ENCODE measurements around the gene NT5C1A. TPM values are rescaled to one million over a fixed set of nuclear protein-coding genes. Genes with fewer than 3 reads are reported as not detected.
A peak's percentile ranks its signal among the peaks of the same experiment; 100 is the strongest.

The NT5C1A gene
- total RNA-seq, 1 experiment from 2014 or later = not detected

DNA sequence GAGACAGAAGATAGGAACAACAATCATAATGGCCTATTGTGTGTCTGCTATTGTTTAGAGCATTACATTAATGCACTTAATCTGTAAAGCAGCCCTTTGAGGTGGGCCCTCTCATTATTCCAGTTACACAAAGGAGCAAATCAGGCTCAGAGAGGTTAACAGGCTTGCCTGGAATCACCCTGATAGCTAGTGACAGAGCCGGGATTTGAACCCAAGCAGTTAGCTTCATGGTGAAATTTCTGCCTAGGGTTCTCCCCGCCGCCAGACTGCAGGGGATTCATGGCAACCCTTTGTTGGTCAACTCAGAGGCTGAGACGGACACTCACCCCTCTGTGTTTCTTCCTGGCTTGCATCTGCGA is 39.6 kb downstream of the NT5C1A start:
- TF ChIP-seq, protein P1, sequence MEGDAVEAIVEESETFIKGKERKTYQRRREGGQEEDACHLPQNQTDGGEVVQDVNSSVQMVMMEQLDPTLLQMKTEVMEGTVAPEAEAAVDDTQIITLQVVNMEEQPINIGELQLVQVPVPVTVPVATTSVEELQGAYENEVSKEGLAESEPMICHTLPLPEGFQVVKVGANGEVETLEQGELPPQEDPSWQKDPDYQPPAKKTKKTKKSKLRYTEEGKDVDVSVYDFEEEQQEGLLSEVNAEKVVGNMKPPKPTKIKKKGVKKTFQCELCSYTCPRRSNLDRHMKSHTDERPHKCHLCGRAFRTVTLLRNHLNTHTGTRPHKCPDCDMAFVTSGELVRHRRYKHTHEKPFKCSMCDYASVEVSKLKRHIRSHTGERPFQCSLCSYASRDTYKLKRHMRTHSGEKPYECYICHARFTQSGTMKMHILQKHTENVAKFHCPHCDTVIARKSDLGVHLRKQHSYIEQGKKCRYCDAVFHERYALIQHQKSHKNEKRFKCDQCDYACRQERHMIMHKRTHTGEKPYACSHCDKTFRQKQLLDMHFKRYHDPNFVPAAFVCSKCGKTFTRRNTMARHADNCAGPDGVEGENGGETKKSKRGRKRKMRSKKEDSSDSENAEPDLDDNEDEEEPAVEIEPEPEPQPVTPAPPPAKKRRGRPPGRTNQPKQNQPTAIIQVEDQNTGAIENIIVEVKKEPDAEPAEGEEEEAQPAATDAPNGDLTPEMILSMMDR (conservative IDR thresholded peaks at IDR 0.05) = no peak
- WGBS (ENCODE audit: extremely low coverage, insufficient read length, low lambda C conversion rate) = no CpG with 5 or more reads among the region's 5 CpGs
- Histone ChIP-seq H3K79me1 (ENCODE audit: insufficient read depth, low read depth, low read length, poor library complexity, severe bottlenecking) (no peaks in the 10 kb centered on the region), H2BK120ac (ENCODE audit: low read depth, low read length, poor library complexity, severe bottlenecking) (no peak overlapping the region), H3K56ac (ENCODE audit: insufficient read length, low read depth, low read length) (no peak overlapping the region), H4K20me1 (ENCODE audit: control insufficient read depth, insufficient read depth, insufficient read length) (no peaks in the 10 kb centered on the region), H3K23me2 (ENCODE audit: insufficient read length, low read depth, low read length, poor library complexity, severe bottlenecking) (no peaks in the 10 kb centered on the region), H3K18ac (ENCODE audit: insufficient read length, low read depth, low read length) (no peak overlapping the region), H3K4ac (ENCODE audit: low read depth, low read length) (no peak overlapping the region), H2BK15ac (ENCODE audit: low read depth, low read length) (no peak overlapping the region), H3K9me3 (ENCODE audit: control insufficient read depth, low read depth, low read length) (no peaks in the 10 kb centered on the region), H3K27me3 (ENCODE audit: insufficient read depth, low read length) (peaks cover 3% of the 10 kb centered on the region; the same call in 1 of the 2 replicates), H3T11ph (ENCODE audit: low read length) (no peak overlapping the region), H4K91ac (ENCODE audit: insufficient read length, low read depth, low read length) (no peak overlapping the region), H3K27ac (ENCODE audit: insufficient read length, low read depth, low read length) (no peak overlapping the region), H2BK5ac (ENCODE audit: insufficient read length, low read length) (no peak overlapping the region), H2BK20ac (ENCODE audit: low read depth, low read length, poor library complexity, severe bottlenecking) (no peak overlapping the region), H3K4me2 (ENCODE audit: insufficient read depth, insufficient read length, low read length) (no peak overlapping the region), H3K79me2 (ENCODE audit: insufficient read depth, low read length) (no peaks in the 10 kb centered on the region), H4K8ac (replicated peaks; ENCODE audit: insufficient read length, low read depth, low read length) (no peak overlapping the region), H3K4me1 (ENCODE audit: insufficient read depth, low read length) (peaks cover 3% of the 10 kb centered on the region; the same call in 1 of the 2 replicates), H3K23ac (ENCODE audit: insufficient read length, low read depth, low read length) (no peak overlapping the region), H2AFZ (ENCODE audit: low read length) (no peak overlapping the region), H3K9ac (ENCODE audit: extremely low read depth, insufficient read length, low read length) (no peak overlapping the region), H4K5ac (ENCODE audit: insufficient read length, low read depth, low read length) (no peak overlapping the region), H2AK5ac (ENCODE audit: insufficient read length, low read length) (no peak overlapping the region), H3K14ac (ENCODE audit: insufficient read depth, low read length) (no peak overlapping the region), H2BK12ac (ENCODE audit: insufficient read length, low read depth, low read length) (no peak overlapping the region)
- Mint-ChIP-seq H3K4me1 (peaks cover 16 to 18% of the 10 kb centered on the region in 2 experiments), H3K27me3 (ENCODE audit: low read depth) (peaks cover 96% of the 10 kb centered on the region), H3K4me3 (peak overlapping the region in 1 of 2 experiments; percentile 8; a peak in 1 of 5 replicates), H3K9me3 (no peaks in the 10 kb centered on the region), H3K27ac (no peak overlapping the region), H3K36me3 (ENCODE audit: insufficient read depth in 1 of 3, low read depth in 3 of 3) (no peaks in the 10 kb centered on the region)
- no peak for DNase-seq
